Naive thymus-derived CD8-positive, alpha-beta T cell (primary cell): ENCODE data around the gene AGFG2. TPM values are rescaled to one million over a fixed set of nuclear protein-coding genes. Genes with fewer than 3 reads are reported as not detected.
A peak's percentile ranks its signal among the peaks of the same experiment; 100 is the strongest.
"Not testable (repeated sequence)": the region's sequence is repeated elsewhere in the genome, so short reads cannot be mapped to it uniquely, and the experiment has no call there.

ENCODE experiments used
- ATAC-seq, 2 donors: fragments of 150-1000 bp; cut with Tn5 transposase in 1 of 2; sonication (Bioruptor Pico), chemical (Tn5 transposase) in 1 of 2; 1 replicate in 1 of 2; 2 replicates in 1 of 2; pipeline ENCODE4 v1.10.0; 2021; ENCODE audit warnings: mild to moderate bottlenecking in 2 of 2, moderate library complexity in 2 of 2
- POLR2A ChIA-PET: fragments of 350-600 bp; sonication (Branson Sonifier 250); formaldehyde crosslinking; loops from one replicate; lab custom pipeline; 2021; ENCODE audit warnings: antibody characterized with exemption; lab: Charles Lee
- DNase-seq, 10 donors: peaks; one replicate each; pipeline versions ENCODE4 v3.0.0 to v3.0.0-alpha.2; 2020 to 2022
- H3K27ac Mint-ChIP-seq, 10 donors: one replicate each; pipeline ENCODE4 v1.8.0; 2020 to 2022; ENCODE audit warnings: mild to moderate bottlenecking in 10 of 10, mixed read lengths in 10 of 10, moderate library complexity in 4 of 10, inconsistent platforms in 1 of 10
- H3K27me3 Mint-ChIP-seq, 5 donors: one replicate each; pipeline ENCODE4 v1.8.0; 2021 to 2022; ENCODE audit warnings: mixed read lengths in 5 of 5
- H3K36me3 Mint-ChIP-seq, 3 donors: one replicate each; pipeline ENCODE4 v1.8.0; 2020 to 2022; ENCODE audit warnings: mixed read lengths in 3 of 3, mild to moderate bottlenecking in 2 of 3, inconsistent platforms in 1 of 3
- H3K4me1 Mint-ChIP-seq, 4 donors: one replicate each; pipeline ENCODE4 v1.8.0; 2021 to 2022; ENCODE audit warnings: mixed read lengths in 4 of 4
- H3K4me3 Mint-ChIP-seq, 10 donors: one replicate each; pipeline ENCODE4 v1.8.0; 2020 to 2022; ENCODE audit warnings: mild to moderate bottlenecking in 10 of 10, mixed read lengths in 10 of 10, moderate library complexity in 6 of 10, inconsistent platforms in 1 of 10
- H3K9me3 Mint-ChIP-seq, 9 donors: one replicate each; pipeline ENCODE4 v1.8.0; 2020 to 2022; ENCODE audit warnings: mixed read lengths in 9 of 9, mild to moderate bottlenecking in 3 of 9, inconsistent platforms in 1 of 9, moderate library complexity in 1 of 9
- polyA plus RNA-seq, 3 donors: library from polyadenylated mRNA; unstranded; fragments of 300-500 nt; fragmentation: Illumina TruSeq; gene quantifications; one replicate each; pipeline ENCODE4 v1.2.3, GENCODE V29; 2021
- total RNA-seq, 8 experiments: library from RNA in 2 of 8; stranded (reverse) in 2 of 8; gene quantifications; one replicate each; pipeline ENCODE4 v1.2.3 and lab custom pipeline; 2021 to 2026

AGFG2 gene
- total and polyA plus RNA-seq, 5 experiments from 2014 or later: 5.8 to 22.0 (median 13.6) TPM

DNA sequence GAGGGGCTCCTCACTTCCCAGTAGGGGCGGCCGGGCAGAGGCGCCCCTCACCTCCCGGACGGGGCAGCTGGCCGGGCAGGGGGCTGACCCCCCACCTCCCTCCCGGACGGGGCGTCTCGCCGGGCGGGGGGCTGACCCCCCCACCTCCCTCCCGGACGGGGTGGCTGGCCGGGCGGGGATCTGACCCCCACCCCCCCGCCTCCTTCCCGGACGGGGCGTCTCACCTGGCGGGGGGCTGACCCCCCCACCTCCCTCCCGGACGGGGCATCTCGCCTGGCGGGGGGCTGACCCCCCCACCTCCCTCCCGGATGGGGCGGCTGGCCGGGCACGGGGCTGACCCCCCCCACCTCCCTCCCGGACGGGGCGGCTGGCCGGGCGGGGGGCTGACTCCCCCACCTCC is 15.8 kb upstream of the AGFG2 start:
- H3K27me3 Mint-ChIP-seq, H3K36me3 Mint-ChIP-seq, H3K9me3 Mint-ChIP-seq, H3K4me1 Mint-ChIP-seq, H3K4me3 Mint-ChIP-seq, DNase-seq, POLR2A ChIA-PET, ATAC-seq, H3K27ac Mint-ChIP-seq: not testable (repeated sequence)

DNA sequence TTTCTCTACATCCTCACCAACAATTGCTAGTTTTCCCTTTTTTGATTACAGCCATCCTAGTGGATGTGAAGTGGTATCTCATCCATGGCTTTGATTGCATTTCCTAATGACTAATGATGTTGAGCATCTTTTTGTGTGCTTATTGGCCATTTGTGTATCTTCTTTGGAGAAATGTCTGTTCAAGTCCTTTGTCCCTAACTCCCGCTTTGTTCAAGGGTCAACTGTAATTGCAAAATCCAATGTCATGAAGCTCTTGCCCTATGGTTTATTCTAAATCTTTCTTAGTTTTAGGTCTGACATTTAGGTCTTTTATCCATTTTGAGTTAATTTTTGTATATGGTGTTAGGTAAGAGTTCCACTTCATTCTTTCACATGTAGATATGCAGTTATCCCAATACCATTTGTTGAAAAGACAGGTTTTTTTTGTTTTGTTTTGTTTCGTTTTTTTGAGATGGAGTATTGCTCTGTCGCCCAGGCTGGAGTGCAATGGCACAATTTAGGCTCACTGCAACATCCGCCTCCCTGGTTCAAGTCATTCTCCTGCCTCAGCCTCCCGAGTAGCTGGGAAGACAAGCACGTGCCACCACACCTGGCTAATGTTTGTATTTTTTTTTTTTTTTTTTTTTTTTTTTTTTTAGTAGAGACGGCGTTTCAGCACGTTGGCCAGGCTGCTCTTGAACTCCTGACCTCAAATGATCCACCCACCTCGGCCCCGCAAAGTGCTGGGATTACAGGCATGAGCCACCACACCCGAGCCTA is 10.7 kb upstream of the AGFG2 start:
- POLR2A ChIA-PET: interaction anchor here (1.0 to 1.8 kb wide), 3 partner anchors 12 to 38 kb away, joined by 5 to 7 read pairs (median 5); no protein-coding TSS in a partner anchor
- H3K9me3 Mint-ChIP-seq: not testable (repeated sequence)

DNA sequence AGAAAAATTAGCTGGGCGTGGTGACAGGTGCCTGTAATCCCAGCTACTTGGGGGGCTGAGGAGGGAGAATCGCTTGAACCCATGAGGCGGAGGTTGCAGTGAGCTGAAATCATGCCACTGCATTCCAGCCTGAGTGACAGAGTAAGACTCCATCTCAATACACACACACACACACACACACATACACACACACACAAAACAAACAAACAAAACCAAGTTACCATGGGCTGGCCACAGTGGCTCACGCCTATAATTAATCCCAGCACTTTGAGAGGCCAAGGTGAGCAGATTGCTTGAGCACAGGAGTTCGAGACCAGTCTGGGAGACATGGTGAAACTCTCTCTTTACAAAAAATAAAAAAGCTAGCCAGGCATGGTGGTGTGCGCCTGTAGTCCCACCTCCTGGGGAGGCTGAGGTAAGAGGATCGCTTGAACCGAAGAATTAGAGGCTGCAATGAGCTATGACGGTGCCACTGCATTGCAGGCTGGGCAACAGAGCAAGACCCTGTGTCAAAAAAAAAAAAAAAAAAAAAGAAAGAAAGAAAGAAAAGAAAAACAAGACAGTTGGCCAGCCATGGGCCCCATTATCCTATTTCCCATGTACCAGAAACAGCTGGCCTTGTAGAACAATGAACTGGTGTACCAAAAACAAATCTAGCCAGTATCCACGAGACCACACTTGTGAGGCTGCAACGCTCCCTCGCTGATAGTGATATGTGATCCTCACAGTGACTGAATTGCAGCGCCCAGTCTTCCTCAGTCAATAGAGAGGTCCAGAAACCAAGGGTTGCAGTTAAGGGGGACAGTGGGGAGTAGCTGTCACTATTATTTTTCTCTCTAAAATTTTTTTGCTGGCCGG is 6.6 kb upstream of the AGFG2 start:
- POLR2A ChIA-PET: interaction anchor here (0.6 to 0.9 kb wide), 4 partner anchors 10 to 96 kb away, joined by 3 to 6 read pairs (median 4); no protein-coding TSS in a partner anchor
- Mint-ChIP-seq H3K4me3 (no peak overlapping the region), H3K4me1 (peaks cover 0 to 1% (median 0%) of the 10 kb centered on the region in 4 donors), H3K27ac (no peak overlapping the region), H3K36me3 (no peaks in the 10 kb centered on the region), H3K9me3 (no peaks in the 10 kb centered on the region), H3K27me3 (peaks cover 0 to 1% (median 0%) of the 10 kb centered on the region in 5 donors)
- ATAC-seq (no peak), DNase-seq (no peak)

More for the DNA sequence above, 10.7 kb upstream of the AGFG2 start:
- ATAC-seq, H3K4me3 Mint-ChIP-seq, H3K4me1 Mint-ChIP-seq, H3K27ac Mint-ChIP-seq, H3K27me3 Mint-ChIP-seq, DNase-seq, H3K36me3 Mint-ChIP-seq: not testable (repeated sequence)

DNA sequence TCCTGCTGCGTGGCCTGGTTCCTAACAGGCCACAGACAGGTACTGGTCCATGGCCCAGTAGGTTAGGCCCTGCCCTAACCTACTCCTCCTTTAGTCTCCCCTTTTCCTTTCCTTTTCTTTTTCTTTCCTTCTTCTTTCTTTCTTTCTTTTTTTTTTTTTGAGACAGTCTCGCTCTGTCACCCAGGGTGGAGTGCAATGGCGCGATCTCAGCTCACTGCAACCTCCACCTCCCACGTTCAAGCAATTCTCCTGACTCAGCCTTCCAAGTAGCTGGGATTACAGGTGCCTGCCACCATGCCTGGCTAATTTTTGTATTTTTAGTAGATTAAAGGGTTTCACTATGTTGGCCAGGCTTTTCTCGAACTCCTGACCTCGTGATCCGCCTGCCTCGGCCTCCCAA is 3.0 kb upstream of the AGFG2 start:
- H3K9me3 Mint-ChIP-seq, DNase-seq, H3K36me3 Mint-ChIP-seq, H3K27me3 Mint-ChIP-seq, H3K27ac Mint-ChIP-seq, ATAC-seq, H3K4me3 Mint-ChIP-seq: not testable (repeated sequence)
- POLR2A ChIA-PET: interaction anchor here (0.7 to 1.1 kb wide), 3 partner anchors 10 to 312 kb away, joined by 3 to 4 read pairs (median 3); no protein-coding TSS in a partner anchor
- peaks cover 7 to 23% (median 21%) of the 10 kb centered on the region in 4 donors for H3K4me1 Mint-ChIP-seq

DNA sequence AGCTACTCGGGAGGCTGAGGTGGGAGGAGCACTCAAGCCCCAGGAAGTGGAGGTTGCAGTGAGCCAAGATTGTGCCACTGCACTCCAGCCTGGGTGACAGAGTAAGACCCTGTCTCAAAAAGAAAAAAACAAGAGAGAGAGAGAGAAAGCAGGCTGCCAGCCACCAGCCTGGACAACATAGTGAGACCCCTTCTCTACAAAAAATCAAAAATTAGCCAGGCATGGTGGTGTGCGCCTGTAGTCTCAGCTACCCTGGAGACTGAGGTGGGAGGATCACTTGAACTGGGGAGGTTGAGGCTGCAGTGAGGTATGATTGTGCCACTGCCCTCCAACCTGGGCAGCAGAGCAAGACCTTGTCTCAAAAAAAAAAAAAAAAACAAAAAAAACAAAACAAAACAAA is 2.3 kb upstream of the AGFG2 start:
- not testable (repeated sequence) for H3K36me3 Mint-ChIP-seq, H3K9me3 Mint-ChIP-seq, H3K27me3 Mint-ChIP-seq, DNase-seq, ATAC-seq, H3K27ac Mint-ChIP-seq
- peaks cover 10 to 31% (median 28%) of the 10 kb centered on the region in 4 donors for H3K4me1 Mint-ChIP-seq
- H3K4me3 Mint-ChIP-seq: peak overlapping the region in 1 of 10 donors; percentile 62
- POLR2A ChIA-PET: interaction anchor here (0.7 to 1.1 kb wide), 3 partner anchors 9 to 313 kb away, joined by 3 to 4 read pairs (median 4); no protein-coding TSS in a partner anchor

DNA sequence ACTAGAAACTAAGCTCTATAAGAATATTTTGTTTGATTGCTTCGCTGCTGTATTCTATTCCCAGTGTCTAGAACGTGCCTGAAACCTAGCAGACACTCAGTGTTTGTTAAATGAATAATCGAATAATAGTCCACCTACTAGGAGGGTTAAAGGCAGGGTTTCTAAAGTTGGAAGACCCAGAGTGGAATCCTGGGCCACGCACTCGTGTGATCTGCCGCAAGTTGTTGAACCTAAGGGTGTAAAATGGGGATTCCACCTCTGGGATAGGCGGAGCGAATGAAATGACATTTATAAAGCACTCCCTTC is 702 bp upstream of the AGFG2 start:
- ATAC-seq: no peak

DNA sequence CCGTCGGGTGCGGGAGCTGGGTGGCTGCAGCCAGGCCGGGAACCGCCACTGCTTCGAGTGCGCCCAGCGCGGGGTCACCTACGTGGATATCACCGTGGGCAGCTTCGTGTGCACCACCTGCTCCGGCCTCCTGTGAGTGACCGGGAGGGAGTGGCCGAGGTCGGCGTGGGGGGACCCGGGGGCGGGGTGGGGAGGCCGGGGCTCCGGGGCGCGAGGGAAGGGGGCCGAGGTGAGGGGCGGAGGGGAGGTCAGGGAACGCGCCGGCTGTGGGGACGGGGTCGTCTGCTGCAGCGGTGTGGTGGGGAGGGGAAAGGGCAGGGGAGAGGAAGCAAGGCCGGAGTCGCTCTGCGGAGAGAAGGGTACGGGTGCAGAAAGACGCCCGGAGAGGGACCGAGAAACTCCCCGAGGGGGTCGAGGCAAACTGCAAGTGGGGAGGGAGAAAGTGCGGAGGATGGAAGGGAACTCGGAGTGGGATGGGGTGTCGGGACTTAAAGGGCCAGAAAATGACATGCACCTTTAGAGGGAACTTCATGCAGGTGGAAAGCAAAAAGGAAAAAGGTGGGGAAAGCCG is 518 bp downstream of the AGFG2 start:
- ATAC-seq: no peak
- Mint-ChIP-seq H3K27ac (peak overlapping the region; percentile 69 to 99 (median 86)), H3K4me3 (peak overlapping the region; percentile 92 to 100 (median 98)), H3K36me3 (peaks cover 0 to 3% (median 0%) of the 10 kb centered on the region in 3 donors), H3K9me3 (no peaks in the 10 kb centered on the region), H3K27me3 (peaks cover 0 to 2% (median 0%) of the 10 kb centered on the region in 5 donors), H3K4me1 (peaks cover 23 to 59% (median 56%) of the 10 kb centered on the region in 4 donors)
- POLR2A ChIA-PET: interaction anchor here (0.7 to 2.2 kb wide), 12 partner anchors 8 to 110 kb away, joined by 3 to 14 read pairs (median 5); partner anchors contain the start of genes FBXO24, LRCH4 and MEPCE
- no peak for DNase-seq

More for the DNA sequence above, 702 bp upstream of the AGFG2 start:
- Mint-ChIP-seq H3K4me3 (peak overlapping the region; percentile 90 to 100 (median 98)), H3K36me3 (peaks cover 0 to 3% (median 0%) of the 10 kb centered on the region in 3 donors), H3K27me3 (peaks cover 0 to 2% (median 0%) of the 10 kb centered on the region in 5 donors), H3K4me1 (peaks cover 14 to 47% (median 43%) of the 10 kb centered on the region in 4 donors), H3K9me3 (no peaks in the 10 kb centered on the region), H3K27ac (peak overlapping the region; percentile 57 to 99 (median 88))
- POLR2A ChIA-PET: interaction anchor here (0.9 to 2.2 kb wide), 10 partner anchors 9 to 109 kb away, joined by 3 to 14 read pairs (median 6); partner anchors contain the start of genes FBXO24, LRCH4, MEPCE and PPP1R35
- no peak for DNase-seq

DNA sequence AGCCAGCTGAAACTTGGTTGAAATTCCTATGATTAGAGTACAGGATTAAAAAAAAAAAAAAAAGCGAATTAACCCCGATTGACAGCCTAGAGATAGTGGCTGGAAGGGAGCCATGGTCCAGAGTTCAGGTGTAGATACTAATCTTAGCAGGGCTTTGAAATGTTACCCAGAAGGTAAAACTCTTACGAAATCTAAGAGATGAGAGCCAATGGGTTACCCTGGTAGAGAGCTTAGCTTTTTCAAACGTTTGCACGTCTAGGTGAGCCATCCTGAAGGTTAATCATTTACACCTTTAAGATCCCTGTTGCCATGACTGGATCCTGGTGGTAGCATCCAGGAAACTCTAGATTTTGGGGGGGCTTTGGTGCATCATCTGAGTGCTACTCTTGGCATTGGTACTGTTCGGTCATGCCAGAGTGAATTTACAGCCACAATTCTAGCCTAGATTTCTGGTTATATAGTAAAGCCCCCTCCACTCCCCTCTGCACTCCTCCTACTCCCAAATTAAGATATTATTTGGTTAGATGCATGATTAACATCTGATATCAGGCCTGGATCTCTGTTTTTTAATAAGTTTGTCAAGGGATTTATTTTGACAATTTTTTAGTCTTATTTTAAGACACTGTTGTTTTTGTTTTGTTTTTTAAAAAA is 1.2 kb downstream of the AGFG2 start:
- Mint-ChIP-seq H3K27me3 (peaks cover 0 to 2% (median 0%) of the 10 kb centered on the region in 5 donors), H3K27ac (peak overlapping the region in 8 of 10 donors; percentile 45 to 83 (median 72)), H3K4me1 (peaks cover 29 to 66% (median 62%) of the 10 kb centered on the region in 4 donors), H3K9me3 (no peaks in the 10 kb centered on the region), H3K36me3 (peaks cover 0 to 3% (median 0%) of the 10 kb centered on the region in 3 donors), H3K4me3 (peak overlapping the region; percentile 87 to 99 (median 92))
- POLR2A ChIA-PET: interaction anchor here (1.4 to 2.2 kb wide), 2 partner anchors 10 to 16 kb away, joined by 3 to 11 read pairs; no protein-coding TSS in a partner anchor
- no peak for DNase-seq
- ATAC-seq: no peak

DNA sequence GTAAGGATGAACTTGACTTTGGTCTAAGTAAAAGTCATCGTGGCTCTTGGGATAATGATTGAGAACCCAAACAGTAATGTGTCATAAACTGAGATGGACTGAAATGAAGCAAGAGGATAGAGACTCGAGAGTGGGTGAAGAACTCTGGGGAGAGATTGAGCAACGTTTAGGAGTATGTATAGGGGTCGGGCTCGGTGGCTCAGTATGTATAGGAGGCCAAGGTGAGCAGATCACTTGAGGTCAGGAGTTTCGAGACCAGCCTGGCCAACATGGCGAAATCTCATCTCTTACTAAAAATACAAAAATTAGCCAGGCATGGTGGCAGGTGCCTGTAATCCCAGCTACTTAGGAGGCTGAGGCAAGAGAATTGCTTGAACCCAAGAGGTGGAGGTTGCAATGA is 2.3 kb downstream of the AGFG2 start:
- Mint-ChIP-seq H3K27ac (peak overlapping the region in 8 of 10 donors; percentile 0 to 90 (median 60)), H3K4me1 (peaks cover 37 to 77% (median 74%) of the 10 kb centered on the region in 4 donors), H3K4me3 (peak overlapping the region in 9 of 10 donors; percentile 20 to 99 (median 58))
- ATAC-seq, H3K9me3 Mint-ChIP-seq, DNase-seq, H3K36me3 Mint-ChIP-seq, H3K27me3 Mint-ChIP-seq: not testable (repeated sequence)
- POLR2A ChIA-PET: interaction anchor here (0.7 to 1.0 kb wide), 3 partner anchors 9 to 62 kb away, joined by 3 to 5 read pairs (median 5); partner anchors contain the start of gene TSC22D4

DNA sequence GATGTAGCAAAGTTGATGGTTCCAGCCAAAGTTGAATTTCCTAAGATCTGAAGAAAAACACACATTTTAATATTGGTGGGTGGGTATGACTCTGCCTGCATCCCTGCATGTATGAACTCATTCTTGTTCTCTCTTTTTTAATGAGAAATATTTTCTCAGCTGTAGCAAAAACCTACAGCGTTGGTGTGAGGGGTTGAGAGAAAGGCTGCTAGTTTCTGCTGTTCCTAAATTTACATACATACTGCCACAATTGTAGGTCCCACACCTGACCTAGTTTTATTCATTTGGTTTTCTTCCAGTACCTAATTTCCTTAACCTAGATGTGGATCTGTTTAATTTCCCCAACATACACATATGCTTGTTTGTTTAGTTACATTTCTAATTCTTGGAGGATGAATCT is 4.6 kb downstream of the AGFG2 start:
- peaks cover 51 to 95% (median 92%) of the 10 kb centered on the region in 4 donors for H3K4me1 Mint-ChIP-seq
- no peak for ATAC-seq
- DNase-seq: no peak
- no peaks in the 10 kb centered on the region for H3K9me3 Mint-ChIP-seq
- POLR2A ChIA-PET: interaction anchor here (0.6 kb wide), 1 partner anchor 129 kb away, joined by 4 read pairs; no protein-coding TSS in a partner anchor
- peaks cover 0 to 3% (median under 1%) of the 10 kb centered on the region in 3 donors for H3K36me3 Mint-ChIP-seq
- H3K27me3 Mint-ChIP-seq: peaks cover 0 to 2% (median 0%) of the 10 kb centered on the region in 5 donors
- peak overlapping the region; percentile 13 to 88 (median 64) for H3K4me3 Mint-ChIP-seq
- peak overlapping the region; percentile 81 to 96 (median 92) for H3K27ac Mint-ChIP-seq

DNA sequence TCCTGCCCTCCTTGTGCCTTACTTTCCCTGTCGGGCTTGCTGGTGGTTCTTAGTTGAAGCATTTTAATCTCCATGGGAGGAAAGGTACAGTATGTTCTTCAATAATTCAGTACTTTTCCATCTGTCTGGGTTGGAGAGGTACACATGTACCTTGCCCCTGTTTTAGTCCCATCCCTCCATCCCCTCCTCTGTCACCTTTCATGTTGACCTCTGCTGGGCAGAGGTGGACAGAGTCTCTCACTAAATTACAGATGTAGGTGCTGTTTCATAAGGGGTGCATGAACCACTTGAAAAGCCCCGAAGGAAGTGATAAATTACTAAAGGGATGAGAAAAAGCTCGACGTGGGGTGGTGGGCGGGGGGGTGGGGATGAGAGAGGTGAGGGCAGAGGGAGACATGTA is 5.4 kb downstream of the AGFG2 start:
- Mint-ChIP-seq H3K4me1 (peaks cover 48 to 98% (median 92%) of the 10 kb centered on the region in 4 donors), H3K27ac (peak overlapping the region; percentile 81 to 96 (median 92)), H3K27me3 (no peaks in the 10 kb centered on the region), H3K36me3 (peaks cover 0 to 5% (median 5%) of the 10 kb centered on the region in 3 donors), H3K9me3 (no peaks in the 10 kb centered on the region), H3K4me3 (peak overlapping the region; percentile 12 to 88 (median 73))
- POLR2A ChIA-PET: interaction anchor here (0.6 to 3.3 kb wide), 8 partner anchors 10 to 128 kb away, joined by 4 to 14 read pairs (median 5); partner anchors contain the start of genes FBXO24, LRCH4, MEPCE and PPP1R35
- DNase-seq: no peak
- no peak for ATAC-seq
